GM23338 (cell line): ENCODE data around the gene NEURL3.

Experiments
- CREB1 ChIP-seq: fragments of 250-450 bp; sonication (Bioruptor Pico); IDR thresholded peaks from 2 replicates; pipeline ENCODE4 v1.5.0; 2020; ENCODE audit warnings: low read depth, mild to moderate bottlenecking, moderate library complexity
- EZH2 ChIP-seq: fragments of 200-600 bp; sonication (generic); IDR thresholded peaks from one replicate; pipeline ENCODE4 v1.8.0; 2017; ENCODE audit warnings: antibody characterized with exemption, mild to moderate bottlenecking, low read depth; ENCODE audit not compliant: unreplicated experiment
- EZH2phosphoT487 ChIP-seq: fragments of 200-600 bp; sonication (generic); IDR thresholded peaks from one replicate; pipeline ENCODE4 v1.8.1; 2018; ENCODE audit warnings: antibody characterized with exemption; ENCODE audit not compliant: unreplicated experiment
- JUNB ChIP-seq: IDR thresholded peaks from one replicate; pipeline ENCODE4 v1.6.1; 2016; ENCODE audit warnings: antibody characterized with exemption; ENCODE audit not compliant: unreplicated experiment
- POLR2AphosphoS5 ChIP-seq: IDR thresholded peaks from 2 replicates; pipeline ENCODE4 v1.6.1; 2016; ENCODE audit warnings: antibody characterized with exemption, low read depth
- ZNF331 ChIP-seq: fragments of 250-450 bp; sonication (Bioruptor Pico); IDR thresholded peaks from 2 replicates; pipeline ENCODE4 v1.5.0; 2020; ENCODE audit warnings: low read depth, mild to moderate bottlenecking, moderate library complexity
- TF ChIP-seq, protein P1 (sequence below), 2 experiments: fragments of 200-600 bp in 1 of 2; sonication (generic) in 1 of 2; conservative IDR thresholded peaks; 2 replicates each; pipeline versions ENCODE4 v1.5.1 to v1.6.1; 2016 to 2017; ENCODE audit warnings: antibody characterized with exemption in 2 of 2, low read depth in 2 of 2, mild to moderate bottlenecking in 2 of 2, moderate library complexity in 1 of 2
- TF ChIP-seq, protein P2 (sequence below): IDR thresholded peaks from one replicate; pipeline ENCODE4 v1.6.1; 2018; ENCODE audit warnings: antibody characterized with exemption; ENCODE audit not compliant: unreplicated experiment
- TF ChIP-seq, protein P3 (sequence below): IDR thresholded peaks from 2 replicates; pipeline ENCODE4 v1.6.1; 2016; ENCODE audit warnings: antibody characterized with exemption

DNA sequence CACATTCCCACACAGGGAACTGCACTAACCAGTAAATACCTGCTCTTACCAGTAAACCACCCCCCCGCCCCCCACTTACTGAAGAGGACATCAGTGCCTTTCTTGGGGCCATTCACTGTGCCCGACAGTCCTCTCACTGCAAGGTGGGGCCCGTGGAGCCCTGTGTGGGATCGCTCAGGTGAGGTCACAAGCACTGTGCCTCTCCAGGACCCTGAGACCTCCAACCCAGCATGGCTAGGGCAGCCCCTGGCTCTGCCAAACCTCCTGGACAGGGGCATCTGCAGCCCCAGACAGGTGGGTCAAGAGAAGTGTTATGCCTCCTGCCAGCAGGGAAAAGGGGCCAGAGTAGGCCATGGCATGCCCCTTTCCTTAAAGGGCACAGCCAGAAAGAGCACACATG is 6.7 kb upstream of the NEURL3 start:
- TF ChIP-seq, protein P1, sequence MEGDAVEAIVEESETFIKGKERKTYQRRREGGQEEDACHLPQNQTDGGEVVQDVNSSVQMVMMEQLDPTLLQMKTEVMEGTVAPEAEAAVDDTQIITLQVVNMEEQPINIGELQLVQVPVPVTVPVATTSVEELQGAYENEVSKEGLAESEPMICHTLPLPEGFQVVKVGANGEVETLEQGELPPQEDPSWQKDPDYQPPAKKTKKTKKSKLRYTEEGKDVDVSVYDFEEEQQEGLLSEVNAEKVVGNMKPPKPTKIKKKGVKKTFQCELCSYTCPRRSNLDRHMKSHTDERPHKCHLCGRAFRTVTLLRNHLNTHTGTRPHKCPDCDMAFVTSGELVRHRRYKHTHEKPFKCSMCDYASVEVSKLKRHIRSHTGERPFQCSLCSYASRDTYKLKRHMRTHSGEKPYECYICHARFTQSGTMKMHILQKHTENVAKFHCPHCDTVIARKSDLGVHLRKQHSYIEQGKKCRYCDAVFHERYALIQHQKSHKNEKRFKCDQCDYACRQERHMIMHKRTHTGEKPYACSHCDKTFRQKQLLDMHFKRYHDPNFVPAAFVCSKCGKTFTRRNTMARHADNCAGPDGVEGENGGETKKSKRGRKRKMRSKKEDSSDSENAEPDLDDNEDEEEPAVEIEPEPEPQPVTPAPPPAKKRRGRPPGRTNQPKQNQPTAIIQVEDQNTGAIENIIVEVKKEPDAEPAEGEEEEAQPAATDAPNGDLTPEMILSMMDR (conservative IDR thresholded peaks at IDR 0.05; ENCODE audit: low read depth in 2 of 2): no peak
- TF ChIP-seq ZNF331 (no peak), EZH2 (no peak), POLR2AphosphoS5 (no peak), CREB1 (CRISPR knock-in tag) (no peak), EZH2phosphoT487 (no peak), JUNB (no peak)
- TF ChIP-seq, protein P2, sequence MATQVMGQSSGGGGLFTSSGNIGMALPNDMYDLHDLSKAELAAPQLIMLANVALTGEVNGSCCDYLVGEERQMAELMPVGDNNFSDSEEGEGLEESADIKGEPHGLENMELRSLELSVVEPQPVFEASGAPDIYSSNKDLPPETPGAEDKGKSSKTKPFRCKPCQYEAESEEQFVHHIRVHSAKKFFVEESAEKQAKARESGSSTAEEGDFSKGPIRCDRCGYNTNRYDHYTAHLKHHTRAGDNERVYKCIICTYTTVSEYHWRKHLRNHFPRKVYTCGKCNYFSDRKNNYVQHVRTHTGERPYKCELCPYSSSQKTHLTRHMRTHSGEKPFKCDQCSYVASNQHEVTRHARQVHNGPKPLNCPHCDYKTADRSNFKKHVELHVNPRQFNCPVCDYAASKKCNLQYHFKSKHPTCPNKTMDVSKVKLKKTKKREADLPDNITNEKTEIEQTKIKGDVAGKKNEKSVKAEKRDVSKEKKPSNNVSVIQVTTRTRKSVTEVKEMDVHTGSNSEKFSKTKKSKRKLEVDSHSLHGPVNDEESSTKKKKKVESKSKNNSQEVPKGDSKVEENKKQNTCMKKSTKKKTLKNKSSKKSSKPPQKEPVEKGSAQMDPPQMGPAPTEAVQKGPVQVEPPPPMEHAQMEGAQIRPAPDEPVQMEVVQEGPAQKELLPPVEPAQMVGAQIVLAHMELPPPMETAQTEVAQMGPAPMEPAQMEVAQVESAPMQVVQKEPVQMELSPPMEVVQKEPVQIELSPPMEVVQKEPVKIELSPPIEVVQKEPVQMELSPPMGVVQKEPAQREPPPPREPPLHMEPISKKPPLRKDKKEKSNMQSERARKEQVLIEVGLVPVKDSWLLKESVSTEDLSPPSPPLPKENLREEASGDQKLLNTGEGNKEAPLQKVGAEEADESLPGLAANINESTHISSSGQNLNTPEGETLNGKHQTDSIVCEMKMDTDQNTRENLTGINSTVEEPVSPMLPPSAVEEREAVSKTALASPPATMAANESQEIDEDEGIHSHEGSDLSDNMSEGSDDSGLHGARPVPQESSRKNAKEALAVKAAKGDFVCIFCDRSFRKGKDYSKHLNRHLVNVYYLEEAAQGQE: no peak
- TF ChIP-seq, protein P3, sequence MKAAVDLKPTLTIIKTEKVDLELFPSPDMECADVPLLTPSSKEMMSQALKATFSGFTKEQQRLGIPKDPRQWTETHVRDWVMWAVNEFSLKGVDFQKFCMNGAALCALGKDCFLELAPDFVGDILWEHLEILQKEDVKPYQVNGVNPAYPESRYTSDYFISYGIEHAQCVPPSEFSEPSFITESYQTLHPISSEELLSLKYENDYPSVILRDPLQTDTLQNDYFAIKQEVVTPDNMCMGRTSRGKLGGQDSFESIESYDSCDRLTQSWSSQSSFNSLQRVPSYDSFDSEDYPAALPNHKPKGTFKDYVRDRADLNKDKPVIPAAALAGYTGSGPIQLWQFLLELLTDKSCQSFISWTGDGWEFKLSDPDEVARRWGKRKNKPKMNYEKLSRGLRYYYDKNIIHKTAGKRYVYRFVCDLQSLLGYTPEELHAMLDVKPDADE: no peak
